Left ventricle myocardium inferior (tissue), 1 donor: ENCODE data around the gene ASCL3. TPM values are rescaled to one million over a fixed set of nuclear protein-coding genes. Genes with fewer than 3 reads are reported as not detected.

Source experiments
- DNase-seq: peaks from one replicate; pipeline ENCODE4 v3.0.0-alpha.2; 2020
- H3K27ac ChIP-seq: fragments of 200-600 bp; replicated peaks from 2 replicates; pipeline ENCODE4 v1.8.0; 2021
- H3K27me3 ChIP-seq: fragments of 200-600 bp; 2 replicates; pipeline ENCODE4 v1.8.0; 2021; ENCODE audit warnings: low read depth
- H3K36me3 ChIP-seq: fragments of 200-600 bp; 2 replicates; pipeline ENCODE4 v1.8.0; 2021
- H3K4me1 ChIP-seq: fragments of 200-600 bp; 2 replicates; pipeline ENCODE4 v1.8.0; 2021
- H3K4me3 ChIP-seq: fragments of 200-600 bp; 2 replicates; pipeline ENCODE4 v1.8.0; 2021; ENCODE audit warnings: mild to moderate bottlenecking, moderate library complexity
- H3K9me3 ChIP-seq: fragments of 200-600 bp; replicated peaks from 2 replicates; pipeline ENCODE4 v1.8.0; 2021
- intact Hi-C: fragments of 100-400 bp; cut with micrococcal nuclease; formaldehyde crosslinking; loops from one replicate; pipeline ENCODE4 v1.11.0; 2022
- total RNA-seq: library from RNA; stranded (reverse); fragmentation: NEBNext Ultra II Directional; extraction: Animal tissue kit (Norgen Biotek cat#: 25700); gene quantifications from one replicate; pipeline ENCODE4 v1.2.1, GENCODE V29; 2021
- TF ChIP-seq, protein P1 (sequence below): fragments of 200-600 bp; IDR thresholded peaks from 2 replicates; pipeline ENCODE4 v1.8.0; 2021; ENCODE audit warnings: antibody characterized with exemption, mild to moderate bottlenecking, borderline replicate concordance
- donor health status: DM: no; HTN: yes; CAD: no; lungs with severe emphysema.

Gene ASCL3
- total RNA-seq, 1 donor from 2014 or later: not detected

DNA sequence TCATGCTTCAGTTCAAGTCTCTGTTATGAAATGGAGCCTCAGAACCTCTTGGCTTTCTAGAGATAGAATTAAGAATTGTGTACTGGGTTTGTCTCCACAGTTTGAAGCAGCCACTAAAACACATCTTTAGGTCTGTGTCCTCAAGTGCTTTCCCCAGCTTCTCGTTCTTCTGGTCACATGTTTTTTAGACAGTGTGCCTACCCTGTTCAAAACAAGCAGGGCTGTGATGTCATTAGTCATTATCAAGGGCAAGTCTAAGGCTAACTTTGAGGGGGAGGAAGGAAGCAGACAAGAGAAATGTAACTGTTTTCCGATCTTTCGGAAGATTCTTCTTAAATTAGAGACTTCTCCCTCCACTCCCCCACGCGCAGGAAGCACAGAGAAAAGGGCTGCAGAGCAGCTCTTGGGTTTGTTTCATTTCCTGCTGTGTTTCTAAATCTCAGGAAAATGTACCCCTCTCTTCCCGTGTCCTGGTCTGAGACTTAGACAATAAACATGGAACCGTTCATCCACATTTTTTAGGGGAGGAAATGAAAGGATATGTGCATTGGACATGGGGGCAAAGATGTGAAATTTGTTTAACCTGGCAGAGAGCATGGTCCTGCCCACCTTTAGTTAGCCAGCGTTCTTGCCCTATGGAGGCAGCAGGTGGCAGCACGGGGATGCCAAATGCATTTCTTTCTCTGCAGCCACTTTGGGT is 28.7 kb downstream of the ASCL3 start:
- no peaks in the 10 kb centered on the region for H3K9me3 ChIP-seq
- peaks cover 29% of the 10 kb centered on the region for H3K36me3 ChIP-seq
- intact Hi-C loops: no loop called here
- DNase-seq: no peak
- TF ChIP-seq, protein P1, sequence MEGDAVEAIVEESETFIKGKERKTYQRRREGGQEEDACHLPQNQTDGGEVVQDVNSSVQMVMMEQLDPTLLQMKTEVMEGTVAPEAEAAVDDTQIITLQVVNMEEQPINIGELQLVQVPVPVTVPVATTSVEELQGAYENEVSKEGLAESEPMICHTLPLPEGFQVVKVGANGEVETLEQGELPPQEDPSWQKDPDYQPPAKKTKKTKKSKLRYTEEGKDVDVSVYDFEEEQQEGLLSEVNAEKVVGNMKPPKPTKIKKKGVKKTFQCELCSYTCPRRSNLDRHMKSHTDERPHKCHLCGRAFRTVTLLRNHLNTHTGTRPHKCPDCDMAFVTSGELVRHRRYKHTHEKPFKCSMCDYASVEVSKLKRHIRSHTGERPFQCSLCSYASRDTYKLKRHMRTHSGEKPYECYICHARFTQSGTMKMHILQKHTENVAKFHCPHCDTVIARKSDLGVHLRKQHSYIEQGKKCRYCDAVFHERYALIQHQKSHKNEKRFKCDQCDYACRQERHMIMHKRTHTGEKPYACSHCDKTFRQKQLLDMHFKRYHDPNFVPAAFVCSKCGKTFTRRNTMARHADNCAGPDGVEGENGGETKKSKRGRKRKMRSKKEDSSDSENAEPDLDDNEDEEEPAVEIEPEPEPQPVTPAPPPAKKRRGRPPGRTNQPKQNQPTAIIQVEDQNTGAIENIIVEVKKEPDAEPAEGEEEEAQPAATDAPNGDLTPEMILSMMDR: peak; percentile 65
- peak overlapping the region; percentile 76 for H3K27ac ChIP-seq
- H3K27me3 ChIP-seq: no peaks in the 10 kb centered on the region
- peak overlapping the region; percentile 43 for H3K4me3 ChIP-seq
- H3K4me1 ChIP-seq: peaks cover 63% of the 10 kb centered on the region

DNA sequence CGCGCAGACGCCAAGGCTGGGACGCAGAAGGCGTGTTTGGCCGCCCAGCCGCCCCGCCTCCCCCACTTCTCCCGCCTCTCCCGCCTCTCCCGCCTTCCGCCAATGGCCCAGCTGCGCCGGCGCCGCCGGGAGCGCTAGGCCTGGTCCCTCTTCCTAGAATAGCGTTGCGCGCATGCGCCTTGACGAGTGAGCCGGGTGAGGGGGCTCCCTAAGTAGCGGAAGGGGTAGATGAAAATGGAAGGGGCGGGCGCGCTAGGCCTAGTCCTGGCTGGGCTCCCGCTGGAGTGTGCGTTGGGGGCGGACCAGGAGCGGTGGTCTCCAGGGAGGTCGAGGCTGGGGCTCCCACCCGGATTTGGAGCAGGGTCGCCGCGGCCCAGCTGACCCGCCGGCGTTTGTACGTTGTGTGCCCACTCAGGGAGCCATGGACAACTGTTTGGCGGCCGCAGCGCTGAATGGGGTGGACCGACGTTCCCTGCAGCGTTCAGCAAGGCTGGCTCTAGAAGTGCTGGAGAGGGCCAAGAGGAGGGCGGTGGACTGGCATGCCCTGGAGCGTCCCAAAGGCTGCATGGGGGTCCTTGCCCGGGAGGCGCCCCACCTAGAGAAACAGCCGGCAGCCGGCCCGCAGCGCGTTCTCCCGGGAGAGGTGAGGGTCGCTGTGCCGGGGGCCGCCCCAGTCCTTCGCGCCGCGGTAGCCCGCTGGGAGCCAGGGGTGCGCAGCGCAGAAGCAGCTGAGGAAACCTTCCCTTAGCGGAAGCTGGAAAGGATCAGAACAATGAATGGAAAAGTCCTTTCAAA is 31.6 kb downstream of the ASCL3 start, which contains the start of gene AKIP1:
Gene AKIP1, plus strand, starts transcription at position 161 of the 795 bp plus-strand sequence. Its CDS starts 261 bp downstream, at position 422.
- intact Hi-C loops: no loop called here
- TF ChIP-seq, protein P1: no peak
- Histone ChIP-seq H3K4me1 (peaks cover 47% of the 10 kb centered on the region), H3K36me3 (peaks cover 6% of the 10 kb centered on the region), H3K9me3 (no peaks in the 10 kb centered on the region), H3K27ac (peak within 1 kb of the TSS; percentile 97), H3K4me3 (peak within 1 kb of the TSS; percentile 91), H3K27me3 (no peaks in the 10 kb centered on the region)
- DNase-seq: peak; percentile 96

DNA sequence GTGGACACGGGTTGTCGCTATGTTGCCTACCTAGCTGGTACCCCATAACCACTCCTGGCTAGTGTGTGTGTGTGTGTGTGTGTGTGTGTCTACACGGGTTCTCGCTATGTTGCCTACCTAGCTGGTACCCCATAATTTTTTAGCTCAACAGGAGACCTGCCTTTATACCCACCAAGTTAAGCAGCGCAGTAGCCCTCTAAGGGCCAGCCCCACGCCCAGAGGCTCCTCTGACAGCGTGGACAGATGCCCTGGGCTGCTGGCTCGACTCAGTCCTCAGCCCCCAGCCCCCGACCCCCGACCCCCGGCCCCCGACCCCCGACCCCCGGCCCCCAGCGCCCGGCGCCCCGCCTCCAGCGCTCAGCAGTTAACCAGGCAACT is 32.2 kb downstream of the ASCL3 start:
- Histone ChIP-seq H3K27me3 (no peaks in the 10 kb centered on the region), H3K4me3 (peak overlapping the region; percentile 91), H3K4me1 (peaks cover 47% of the 10 kb centered on the region), H3K9me3 (no peaks in the 10 kb centered on the region), H3K27ac (peak overlapping the region; percentile 97), H3K36me3 (peaks cover 2% of the 10 kb centered on the region)
- intact Hi-C loops: no loop called here
- TF ChIP-seq, protein P1: no peak
- DNase-seq: no peak

DNA sequence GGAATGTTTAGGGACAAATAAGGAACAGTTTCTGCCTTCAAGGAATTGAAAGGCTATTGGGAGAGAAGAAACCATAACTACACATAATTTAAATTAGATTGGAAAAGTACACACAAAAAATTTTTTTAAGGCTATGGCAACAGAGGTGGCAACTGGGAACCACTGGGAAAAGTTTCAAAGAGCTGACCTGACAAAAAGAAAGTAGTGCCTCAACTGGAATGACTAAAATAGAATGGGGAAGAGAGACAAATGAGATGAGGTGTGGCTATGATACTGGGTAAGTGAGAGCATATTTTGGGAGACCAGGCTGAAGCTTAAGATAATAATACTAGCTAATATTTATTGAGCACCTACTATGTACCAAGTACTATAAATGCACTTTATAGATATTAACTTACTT is 34.7 kb downstream of the ASCL3 start:
- H3K36me3 ChIP-seq: no peaks in the 10 kb centered on the region
- no peak overlapping the region for H3K4me3 ChIP-seq
- DNase-seq: no peak
- no peak overlapping the region for H3K27ac ChIP-seq
- no peaks in the 10 kb centered on the region for H3K27me3 ChIP-seq
- H3K9me3 ChIP-seq: no peaks in the 10 kb centered on the region
- intact Hi-C loops: no loop called here
- H3K4me1 ChIP-seq: peaks cover 28% of the 10 kb centered on the region
- TF ChIP-seq, protein P1: no peak

DNA sequence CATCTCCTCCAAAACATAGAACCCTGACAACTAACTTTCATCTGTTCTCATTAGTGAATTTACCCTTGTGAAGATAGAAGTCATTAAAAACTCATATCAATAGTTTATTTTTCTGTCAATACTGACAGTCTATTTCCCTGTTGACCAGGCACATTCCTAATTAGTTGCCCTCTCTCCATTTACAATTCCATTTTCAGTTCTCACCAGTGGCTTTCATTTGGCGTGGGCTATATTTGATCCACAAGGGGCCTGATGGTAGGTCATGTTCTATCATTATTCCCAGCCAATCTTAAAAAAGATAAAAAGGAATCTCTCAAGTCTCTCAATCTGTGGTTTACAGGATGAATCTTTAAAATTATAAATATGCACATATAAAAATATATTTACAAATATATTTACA is 35.7 kb downstream of the ASCL3 start:
- peaks cover 20% of the 10 kb centered on the region for H3K4me1 ChIP-seq
- H3K4me3 ChIP-seq: peak overlapping the region; percentile 1
- intact Hi-C loops: no loop called here
- H3K27ac ChIP-seq: no peak overlapping the region
- H3K9me3 ChIP-seq: peaks cover 5% of the 10 kb centered on the region
- no peaks in the 10 kb centered on the region for H3K27me3 ChIP-seq
- TF ChIP-seq, protein P1: no peak
- no peaks in the 10 kb centered on the region for H3K36me3 ChIP-seq
- no peak for DNase-seq
